K562 (cell line): Measurements from ENCODE around the gene SLX9. TPM values are rescaled to one million over a fixed set of nuclear protein-coding genes. Genes with fewer than 3 reads are reported as not detected.

Experiments used
- ATAC-seq: fragments of 200-7000 bp; cut with Tn5 transposase; 3 replicates; pipeline ENCODE4 v1.9.1; 2020; ENCODE audit warnings: moderate library complexity
- BruUV-seq: library from RNA; stranded (reverse); fragments of 400-500 nt; replicated peaks from 2 replicates; lab custom pipeline; 2021; lab: Mats Ljungman, UMichigan
- CTCF ChIA-PET: fragments of 300-600 bp; formaldehyde crosslinking; extraction: SDS; loops from one replicate; lab custom pipeline; 2021; ENCODE audit warnings: low intra/inter-chr PET ratio; lab: Yijun Ruan, JAX
- POLR2A ChIA-PET: fragments of 300-600, 350-650 bp; sonication (Branson Sonifier 250); formaldehyde crosslinking; extraction: SDS; loops from one replicate; lab custom pipeline; 2021; ENCODE audit warnings: antibody characterized with exemption, inconsistent platforms; lab: Yijun Ruan, JAX
- DNase-seq, 4 experiments: peaks; one replicate each; pipeline versions ENCODE4 v3.0.0 to v3.0.0-alpha.2; 2011 to 2018; ENCODE audit warnings: low spot score in 3 of 4, mixed read lengths in 3 of 4; ENCODE audit errors: extremely low read depth in 1 of 4
- FAIRE-seq: peaks from 2 replicates; lab custom pipeline; 2011; peaks lifted over from hg19 to GRCh38; lab: Jason Lieb, UNC
- H2AFZ ChIP-seq: 2 replicates; pipeline ENCODE4 v1.6.0; 2011; ENCODE audit warnings: low read depth, low read length, control low read depth, inconsistent platforms
- H3K27ac ChIP-seq: fragments of 200-600 bp; 3 replicates; pipeline ENCODE4 v1.8.0; 2011; ENCODE audit warnings: low read depth, mild to moderate bottlenecking, control low read depth, inconsistent platforms, low read length, moderate library complexity, mixed read lengths; ENCODE audit errors: extremely low read depth
- H3K27me3 ChIP-seq, 2 experiments: fragments of 300-600 bp in 1 of 2; 2 replicates in 1 of 2; 3 replicates in 1 of 2; pipeline versions ENCODE4 v1.6.0 to v1.8.0; 2011; ENCODE audit warnings: inconsistent platforms in 2 of 2, low read length in 2 of 2, mild to moderate bottlenecking in 1 of 2, mixed read lengths in 1 of 2, moderate library complexity in 1 of 2; ENCODE audit not compliant: control insufficient read depth in 2 of 2, insufficient read depth in 2 of 2
- H3K36me3 ChIP-seq: fragments of 300-600 bp; 3 replicates; pipeline ENCODE4 v1.8.0; 2011; ENCODE audit warnings: mild to moderate bottlenecking, low read length, inconsistent platforms; ENCODE audit not compliant: control insufficient read depth, insufficient read depth
- H3K4me1 ChIP-seq, 2 experiments: fragments of 200-600 bp in 1 of 2; replicated peaks in 1 of 2; 2 replicates in 1 of 2; 3 replicates in 1 of 2; pipeline versions ENCODE4 v1.5.1 to v1.8.0; 2011; ENCODE audit warnings: inconsistent platforms in 2 of 2, low read length in 2 of 2, mild to moderate bottlenecking in 1 of 2, mixed read lengths in 1 of 2, moderate library complexity in 1 of 2; ENCODE audit not compliant: control insufficient read depth in 2 of 2, insufficient read depth in 2 of 2
- H3K4me2 ChIP-seq: 2 replicates; pipeline ENCODE4 v1.6.1; 2011; ENCODE audit warnings: low read length, control low read depth, inconsistent platforms, mixed read lengths; ENCODE audit not compliant: insufficient read depth
- H3K4me3 ChIP-seq: fragments of 200-600 bp; sonication (generic), shearing (Covaris generic); 2 replicates; pipeline ENCODE4 v1.5.1; 2016; ENCODE audit warnings: control low read depth, inconsistent platforms
- H3K79me2 ChIP-seq: fragments of 200-600 bp; 3 replicates; pipeline ENCODE4 v1.8.0; 2011; ENCODE audit warnings: low read length, inconsistent platforms; ENCODE audit not compliant: control insufficient read depth, insufficient read depth
- H3K9ac ChIP-seq, 2 experiments: 2 replicates each; pipeline versions ENCODE4 v1.6.0 to v1.6.1; 2011; ENCODE audit warnings: low read depth in 2 of 2, low read length in 2 of 2, control low read depth in 1 of 2, inconsistent platforms in 1 of 2, mild to moderate bottlenecking in 1 of 2, mixed read lengths in 1 of 2; ENCODE audit not compliant: insufficient read depth in 1 of 2
- H3K9me1 ChIP-seq: one replicate; pipeline ENCODE4 v1.6.0; 2011; ENCODE audit warnings: inconsistent platforms, mild to moderate bottlenecking, low read length, moderate library complexity; ENCODE audit not compliant: control insufficient read depth, insufficient read depth
- H3K9me3 ChIP-seq: replicated peaks from 2 replicates; pipeline ENCODE4 v1.5.1; 2011; ENCODE audit warnings: low read depth, low read length, inconsistent platforms; ENCODE audit not compliant: control insufficient read depth, insufficient read depth
- H4K20me1 ChIP-seq: replicated peaks from 2 replicates; pipeline ENCODE4 v1.6.1; 2011; ENCODE audit warnings: low read length, inconsistent platforms, mixed read lengths; ENCODE audit not compliant: control insufficient read depth, insufficient read depth
- ARNT ChIP-seq, 2 experiments: fragments of 450-650 bp; IDR thresholded peaks; 2 replicates each; pipeline ENCODE4 v1.6.1; 2016; ENCODE audit warnings: mild to moderate bottlenecking in 1 of 2
- FOXK1 ChIP-seq: sonication (generic); formaldehyde crosslinking; IDR thresholded peaks from 2 replicates; pipeline ENCODE4 v1.8.0; 2022; ENCODE audit warnings: missing genetic modification reagents, mild to moderate bottlenecking, borderline replicate concordance
- GATA2 ChIP-seq: sonication (generic); formaldehyde crosslinking; IDR thresholded peaks from 2 replicates; pipeline ENCODE4 v1.4.0; 2020; ENCODE audit warnings: mild to moderate bottlenecking, missing genetic modification reagents
- LCOR ChIP-seq: sonication (generic); formaldehyde crosslinking; IDR thresholded peaks from 2 replicates; pipeline ENCODE4 v1.8.0; 2022; ENCODE audit warnings: mild to moderate bottlenecking, missing genetic modification reagents
- MBD1 ChIP-seq: fragments of 250-450 bp; sonication (Bioruptor Pico); IDR thresholded peaks from 2 replicates; pipeline ENCODE4 v1.8.0; 2022; ENCODE audit warnings: inconsistent platforms
- MIER1 ChIP-seq: fragments of 450-650 bp; IDR thresholded peaks from 2 replicates; pipeline ENCODE4 v1.6.1; 2016; ENCODE audit warnings: antibody characterized with exemption, mild to moderate bottlenecking, low read depth
- RBM17 ChIP-seq: fragments of 200-400 bp; formaldehyde crosslinking; IDR thresholded peaks from 2 replicates; pipeline ENCODE4 v1.6.1; 2017; ENCODE audit warnings: low read depth, mild to moderate bottlenecking, low read length, borderline replicate concordance
- WGBS: fragments of 100-300 bp; shearing (Covaris generic); methylation state at CpG from one replicate; pipeline ENCODE4 v1.1.6; 2016; ENCODE audit warnings: low coverage, mixed read lengths; ENCODE audit not compliant: insufficient coverage; ENCODE audit errors: missing lambda C conversion rate; 5-methylcytosine and 5-hydroxymethylcytosine counted together
- in situ Hi-C: fragments of 300-500 bp; cut with MboI; formaldehyde crosslinking; loops from 4 replicates; pipeline ENCODE4 v1.15.0; 2018; ENCODE audit warnings: inconsistent platforms, mixed read lengths
- intact Hi-C: fragments of 100-400 bp; cut with micrococcal nuclease; formaldehyde crosslinking; loops from 2 replicates; pipeline ENCODE4 v1.14.2; 2022
- polyA plus RNA-seq, 8 experiments: library from polyadenylated mRNA; depleted of rRNA in 4 of 8; stranded (reverse) in 5 of 8; unstranded in 3 of 8; fragments of >200 nt; fragmentation: Nextera tagmentation in 2 of 8; fragmentation: Illumina TruSeq in 1 of 8; extraction: Ambion mirVana in 2 of 8; extraction: Trizol in 1 of 8; gene quantifications; 2 replicates each; pipeline versions ENCODE4 v1.2.1 to v1.2.3, GENCODE V29; 2011 to 2014; ENCODE audit warnings: inconsistent platforms in 1 of 8, missing spikeins in 1 of 8
- total RNA-seq, 7 experiments: library from RNA; depleted of rRNA in 6 of 7; stranded (reverse); fragments of >200 nt in 6 of 7; fragmentation: Illumina TruSeq in 2 of 7; extraction: Trizol in 2 of 7; gene quantifications; 2 replicates each; pipeline versions ENCODE4 v1.2.1 to v1.2.3, GENCODE V29; 2011 to 2021; ENCODE audit warnings: low replicate concordance in 1 of 7
- TF ChIP-seq, protein P1 (sequence below): fragments of 450-650 bp; formaldehyde crosslinking; IDR thresholded peaks from 2 replicates; pipeline ENCODE4 v1.4.0; 2020; ENCODE audit warnings: mild to moderate bottlenecking
- TF ChIP-seq, protein P2 (sequence below): fragments of 450-650 bp; IDR thresholded peaks from 2 replicates; pipeline ENCODE4 v1.6.1; 2016; ENCODE audit warnings: borderline replicate concordance
- TF ChIP-seq, protein P3 (sequence below): fragments of 250-450 bp; sonication (Bioruptor Pico); IDR thresholded peaks from 2 replicates; pipeline ENCODE4 v1.5.0; 2021; ENCODE audit warnings: mild to moderate bottlenecking, borderline replicate concordance
- TF ChIP-seq, protein P4 (sequence below): IDR thresholded peaks from 2 replicates; pipeline ENCODE4 v1.6.1; 2012; ENCODE audit warnings: low read depth, low read length, improper control_type of control experiment, borderline replicate concordance

The SLX9 gene
- total and polyA plus RNA-seq, 9 of the 15 experiments (the other 6 are each of a cell fraction or from before 2014, with no cell fraction given) = 1.2 to 75.5 (median 16.5) TPM

DNA sequence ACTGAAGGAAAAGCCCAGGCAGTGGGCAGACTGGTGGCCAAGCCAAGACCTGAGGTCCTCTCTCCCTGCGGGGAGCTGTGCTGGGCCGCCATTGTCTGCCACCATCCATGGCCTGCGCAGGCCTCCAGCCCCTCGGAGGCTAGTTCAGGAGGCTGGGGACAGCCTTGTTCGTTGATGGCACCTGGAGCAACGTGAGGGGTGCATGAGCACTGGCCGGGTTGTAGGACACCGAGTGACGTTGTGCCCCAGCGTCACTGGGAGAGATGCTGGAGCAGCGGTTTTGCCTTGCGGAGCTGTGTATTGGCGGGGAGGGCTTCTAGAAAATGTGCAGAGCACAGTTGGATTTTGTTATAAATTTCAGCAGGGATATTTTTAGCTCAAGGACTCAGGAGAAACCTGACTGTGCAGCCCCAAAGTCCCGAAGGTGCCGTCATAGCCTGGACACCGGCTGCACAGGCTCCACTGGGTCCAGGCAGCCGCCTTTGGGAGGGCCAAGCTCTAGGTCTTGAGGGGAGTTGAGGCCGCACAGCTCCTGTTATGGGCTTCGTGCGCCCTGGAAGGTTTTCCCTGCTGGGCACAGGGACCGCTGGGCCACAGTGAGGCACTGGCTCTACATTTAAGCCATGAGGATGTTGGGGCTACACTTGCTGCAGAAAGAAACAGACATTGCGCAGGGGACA lies 86.4 kb downstream of the SLX9 start:
- Histone ChIP-seq H3K36me3 (no peaks in the 10 kb centered on the region), H3K27ac (no peak overlapping the region), H3K9me3 (peaks cover 4% of the 10 kb centered on the region; the same call in 1 of the 2 replicates), H3K4me1 (peaks cover 0 to 22% of the 10 kb centered on the region in 2 experiments; a peak in 2 of 5 replicates), H3K79me2 (no peaks in the 10 kb centered on the region), H3K4me3 (no peak overlapping the region), H3K4me2 (no peak overlapping the region), H4K20me1 (peaks cover 5% of the 10 kb centered on the region; the same call in 1 of the 2 replicates), H2AFZ (no peak overlapping the region), H3K27me3 (peaks cover 37 to 66% of the 10 kb centered on the region in 2 experiments), H3K9ac (no peak overlapping the region), H3K9me1 (no peaks in the 10 kb centered on the region)
- ChIA-PET CTCF (interaction anchor here (1.3 kb wide), 1 partner anchor 76 kb away, joined by 5 read pairs; no protein-coding TSS in a partner anchor), POLR2A (interaction anchor here (0.5 to 1.2 kb wide), 5 partner anchors 19 to 82 kb away, joined by 3 to 4 read pairs (median 3); no protein-coding TSS in a partner anchor)
- intact Hi-C loops = loop anchor here (2.0 kb wide), 1 partner anchor 77 kb away; no protein-coding TSS in a partner anchor
- DNase-seq (no peak), ATAC-seq (no peak; the same call in 2 of the 3 replicates), FAIRE-seq (no peak)
- BruUV-seq = no TSS peak
- in situ Hi-C loops = no loop called here
- 30% methylated on average over 22 of the region's 22 CpGs for WGBS
- TF ChIP-seq, protein P1, sequence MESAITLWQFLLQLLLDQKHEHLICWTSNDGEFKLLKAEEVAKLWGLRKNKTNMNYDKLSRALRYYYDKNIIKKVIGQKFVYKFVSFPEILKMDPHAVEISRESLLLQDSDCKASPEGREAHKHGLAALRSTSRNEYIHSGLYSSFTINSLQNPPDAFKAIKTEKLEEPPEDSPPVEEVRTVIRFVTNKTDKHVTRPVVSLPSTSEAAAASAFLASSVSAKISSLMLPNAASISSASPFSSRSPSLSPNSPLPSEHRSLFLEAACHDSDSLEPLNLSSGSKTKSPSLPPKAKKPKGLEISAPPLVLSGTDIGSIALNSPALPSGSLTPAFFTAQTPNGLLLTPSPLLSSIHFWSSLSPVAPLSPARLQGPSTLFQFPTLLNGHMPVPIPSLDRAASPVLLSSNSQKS = no peak
- TF ChIP-seq ARNT (IDR thresholded peaks at IDR 0.05) (no peak), FOXK1 (CRISPR knock-in tag) (no peak), LCOR (CRISPR knock-in tag) (no peak), GATA2 (CRISPR knock-in tag) (no peak), MIER1 (no peak), RBM17 (no peak), MBD1 (CRISPR knock-in tag) (no peak)
- TF ChIP-seq, protein P2, sequence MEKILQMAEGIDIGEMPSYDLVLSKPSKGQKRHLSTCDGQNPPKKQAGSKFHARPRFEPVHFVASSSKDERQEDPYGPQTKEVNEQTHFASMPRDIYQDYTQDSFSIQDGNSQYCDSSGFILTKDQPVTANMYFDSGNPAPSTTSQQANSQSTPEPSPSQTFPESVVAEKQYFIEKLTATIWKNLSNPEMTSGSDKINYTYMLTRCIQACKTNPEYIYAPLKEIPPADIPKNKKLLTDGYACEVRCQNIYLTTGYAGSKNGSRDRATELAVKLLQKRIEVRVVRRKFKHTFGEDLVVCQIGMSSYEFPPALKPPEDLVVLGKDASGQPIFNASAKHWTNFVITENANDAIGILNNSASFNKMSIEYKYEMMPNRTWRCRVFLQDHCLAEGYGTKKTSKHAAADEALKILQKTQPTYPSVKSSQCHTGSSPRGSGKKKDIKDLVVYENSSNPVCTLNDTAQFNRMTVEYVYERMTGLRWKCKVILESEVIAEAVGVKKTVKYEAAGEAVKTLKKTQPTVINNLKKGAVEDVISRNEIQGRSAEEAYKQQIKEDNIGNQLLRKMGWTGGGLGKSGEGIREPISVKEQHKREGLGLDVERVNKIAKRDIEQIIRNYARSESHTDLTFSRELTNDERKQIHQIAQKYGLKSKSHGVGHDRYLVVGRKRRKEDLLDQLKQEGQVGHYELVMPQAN = no peak
- TF ChIP-seq, protein P3, sequence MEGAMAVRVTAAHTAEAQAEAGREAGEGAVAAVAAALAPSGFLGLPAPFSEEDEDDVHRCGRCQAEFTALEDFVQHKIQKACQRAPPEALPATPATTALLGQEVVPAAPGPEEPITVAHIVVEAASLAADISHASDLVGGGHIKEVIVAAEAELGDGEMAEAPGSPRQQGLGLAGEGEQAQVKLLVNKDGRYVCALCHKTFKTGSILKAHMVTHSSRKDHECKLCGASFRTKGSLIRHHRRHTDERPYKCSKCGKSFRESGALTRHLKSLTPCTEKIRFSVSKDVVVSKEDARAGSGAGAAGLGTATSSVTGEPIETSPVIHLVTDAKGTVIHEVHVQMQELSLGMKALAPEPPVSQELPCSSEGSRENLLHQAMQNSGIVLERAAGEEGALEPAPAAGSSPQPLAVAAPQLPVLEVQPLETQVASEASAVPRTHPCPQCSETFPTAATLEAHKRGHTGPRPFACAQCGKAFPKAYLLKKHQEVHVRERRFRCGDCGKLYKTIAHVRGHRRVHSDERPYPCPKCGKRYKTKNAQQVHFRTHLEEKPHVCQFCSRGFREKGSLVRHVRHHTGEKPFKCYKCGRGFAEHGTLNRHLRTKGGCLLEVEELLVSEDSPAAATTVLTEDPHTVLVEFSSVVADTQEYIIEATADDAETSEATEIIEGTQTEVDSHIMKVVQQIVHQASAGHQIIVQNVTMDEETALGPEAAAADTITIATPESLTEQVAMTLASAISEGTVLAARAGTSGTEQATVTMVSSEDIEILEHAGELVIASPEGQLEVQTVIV (CRISPR knock-in tag) = no peak
- TF ChIP-seq, protein P4, sequence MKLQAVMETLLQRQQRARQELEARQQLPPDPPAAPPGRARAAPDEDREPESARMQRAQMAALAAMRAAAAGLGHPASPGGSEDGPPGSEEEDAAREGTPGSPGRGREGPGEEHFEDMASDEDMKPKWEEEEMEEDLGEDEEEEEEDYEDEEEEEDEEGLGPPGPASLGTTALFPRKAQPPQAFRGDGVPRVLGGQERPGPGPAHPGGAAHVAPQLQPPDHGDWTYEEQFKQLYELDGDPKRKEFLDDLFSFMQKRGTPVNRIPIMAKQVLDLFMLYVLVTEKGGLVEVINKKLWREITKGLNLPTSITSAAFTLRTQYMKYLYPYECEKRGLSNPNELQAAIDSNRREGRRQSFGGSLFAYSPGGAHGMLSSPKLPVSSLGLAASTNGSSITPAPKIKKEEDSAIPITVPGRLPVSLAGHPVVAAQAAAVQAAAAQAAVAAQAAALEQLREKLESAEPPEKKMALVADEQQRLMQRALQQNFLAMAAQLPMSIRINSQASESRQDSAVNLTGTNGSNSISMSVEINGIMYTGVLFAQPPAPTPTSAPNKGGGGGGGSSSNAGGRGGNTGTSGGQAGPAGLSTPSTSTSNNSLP = no peak
